Measurements from ENCODE around the gene ZNG1F.
"Not testable (repeated sequence)": the region's sequence is repeated elsewhere in the genome, so short reads cannot be mapped to it uniquely, and the experiment has no call there.

Gene ZNG1F

GRCh38 chr9:41189217-41189616, at the start of gene ZNG1F:
Gene ZNG1F (minus strand): TSS chr9:41189317. CDS start chr9:41189258, 59 bp downstream.
- not testable (repeated sequence) for DNase-seq (ENCODE audit: low read depth)

- DNase-seq (ENCODE audit: low read depth): not testable (repeated sequence)
These were observed 48.1 kb upstream of the ZNG1F start for GRCh38 chr9:41237110-41237749.

GRCh38 chr9:41236486-41237109, 47.5 kb upstream of the ZNG1F start:
- not testable (repeated sequence) for DNase-seq (ENCODE audit: low read depth)

- peak; percentile 46 for DNase-seq (ENCODE audit: low read depth)
These were observed 46.0 kb upstream of the ZNG1F start for GRCh38 chr9:41234811-41235805.

GRCh38 chr9:41234221-41234620, 45.1 kb upstream of the ZNG1F start:
- not testable (repeated sequence) for DNase-seq (ENCODE audit: low read depth)

GRCh38 chr9:41232326-41232725, 43.2 kb upstream of the ZNG1F start:
- DNase-seq (ENCODE audit: low read depth): not testable (repeated sequence)

GRCh38 chr9:41230418-41230817, 41.3 kb upstream of the ZNG1F start:
- not testable (repeated sequence) for DNase-seq (ENCODE audit: low read depth)

- DNase-seq (ENCODE audit: low read depth): no peak
These were observed 40.6 kb upstream of the ZNG1F start for GRCh38 chr9:41229408-41230401.

- DNase-seq (ENCODE audit: low read depth): not testable (repeated sequence)
These were observed 30.7 kb upstream of the ZNG1F start for GRCh38 chr9:41219831-41220230.

GRCh38 chr9:41188439-41188838, 678 bp downstream of the ZNG1F start:
- DNase-seq (ENCODE audit: low read depth): not testable (repeated sequence)

GRCh38 chr9:41174994-41175393, 14.1 kb downstream of the ZNG1F start:
- not testable (repeated sequence) for DNase-seq (ENCODE audit: low read depth)

GRCh38 chr9:41150116-41150515, 39.0 kb downstream of the ZNG1F start:
- DNase-seq (ENCODE audit: low read depth): not testable (repeated sequence)

GRCh38 chr9:41141878-41142277, 47.2 kb downstream of the ZNG1F start:
- not testable (repeated sequence) for DNase-seq (ENCODE audit: low read depth)

GRCh38 chr9:41128581-41128980, 60.5 kb downstream of the ZNG1F start, which contains the start of gene FOXD4L6:
Gene FOXD4L6 (minus strand): TSS chr9:41128681. CDS start chr9:41128383, 298 bp downstream.
- DNase-seq (ENCODE audit: low read depth): not testable (repeated sequence)

- DNase-seq (ENCODE audit: low read depth): not testable (repeated sequence)
These were observed 62.2 kb downstream of the ZNG1F start for GRCh38 chr9:41126746-41127446.

- not testable (repeated sequence) for DNase-seq (ENCODE audit: low read depth)
These were observed 63.2 kb downstream of the ZNG1F start for GRCh38 chr9:41125936-41126335.

GRCh38 chr9:41125109-41125658, 63.9 kb downstream of the ZNG1F start:
- not testable (repeated sequence) for DNase-seq (ENCODE audit: low read depth)

GRCh38 chr9:41124250-41125108, 64.6 kb downstream of the ZNG1F start:
- not testable (repeated sequence) for DNase-seq (ENCODE audit: low read depth)

- not testable (repeated sequence) for DNase-seq (ENCODE audit: low read depth)
These were observed 65.3 kb downstream of the ZNG1F start for GRCh38 chr9:41123812-41124211.

Data from T-helper 22 cell (primary cell).